H9 (cell line): Measurements from ENCODE around the gene BOLA2B. TPM values are rescaled to one million over a fixed set of nuclear protein-coding genes. Genes with fewer than 3 reads are reported as not detected.
"Not testable (repeated sequence)": the region's sequence is repeated elsewhere in the genome, so short reads cannot be mapped to it uniquely, and the experiment has no call there.

Experiments used
- DNase-seq: peaks from one replicate; pipeline ENCODE4 v3.0.0-alpha.2; 2017
- H2AFZ ChIP-seq: one replicate; pipeline ENCODE4 v1.6.1; 2013; ENCODE audit warnings: mild to moderate bottlenecking, low read length, control low read depth, moderate library complexity
- H2AK5ac ChIP-seq: 2 replicates; pipeline ENCODE4 v1.6.1; 2013; ENCODE audit warnings: low read length, control low read depth, mixed read lengths; ENCODE audit not compliant: insufficient read length
- H2BK120ac ChIP-seq: one replicate; pipeline ENCODE4 v1.6.1; 2013; ENCODE audit warnings: low read depth, mild to moderate bottlenecking, low read length, control low read depth, inconsistent platforms; ENCODE audit not compliant: poor library complexity, severe bottlenecking
- H2BK12ac ChIP-seq: 2 replicates; pipeline ENCODE4 v1.6.1; 2013; ENCODE audit warnings: low read length, control low read depth, mixed read lengths, low read depth; ENCODE audit not compliant: insufficient read length
- H2BK15ac ChIP-seq: 2 replicates; pipeline ENCODE4 v1.6.1; 2013; ENCODE audit warnings: low read depth, low read length, control low read depth
- H2BK20ac ChIP-seq: one replicate; pipeline ENCODE4 v1.6.1; 2013; ENCODE audit warnings: low read depth, mild to moderate bottlenecking, low read length, control low read depth, inconsistent platforms; ENCODE audit not compliant: poor library complexity, severe bottlenecking
- H2BK5ac ChIP-seq: 2 replicates; pipeline ENCODE4 v1.6.1; 2013; ENCODE audit warnings: low read length, control low read depth, mixed read lengths; ENCODE audit not compliant: insufficient read length
- H3K14ac ChIP-seq: 2 replicates; pipeline ENCODE4 v1.6.1; 2013; ENCODE audit warnings: low read length, control low read depth; ENCODE audit not compliant: insufficient read depth
- H3K18ac ChIP-seq: 2 replicates; pipeline ENCODE4 v1.6.1; 2013; ENCODE audit warnings: low read depth, mild to moderate bottlenecking, mixed read lengths, low read length, control low read depth; ENCODE audit not compliant: insufficient read length
- H3K23ac ChIP-seq: 2 replicates; pipeline ENCODE4 v1.6.1; 2013; ENCODE audit warnings: low read length, control low read depth, mixed read lengths, low read depth; ENCODE audit not compliant: insufficient read length
- H3K23me2 ChIP-seq: 2 replicates; pipeline ENCODE4 v1.6.1; 2013; ENCODE audit warnings: low read depth, mild to moderate bottlenecking, mixed read lengths, low read length, control low read depth; ENCODE audit not compliant: insufficient read length, poor library complexity, severe bottlenecking
- H3K27ac ChIP-seq: 2 replicates; pipeline ENCODE4 v1.5.1; 2013; ENCODE audit warnings: low read length, control low read depth, mixed read lengths, low read depth; ENCODE audit not compliant: insufficient read length
- H3K27me3 ChIP-seq: 2 replicates; pipeline ENCODE4 v1.6.1; 2013; ENCODE audit warnings: low read length, control low read depth, inconsistent platforms; ENCODE audit not compliant: insufficient read depth
- H3K4ac ChIP-seq: 2 replicates; pipeline ENCODE4 v1.6.1; 2013; ENCODE audit warnings: low read depth, mild to moderate bottlenecking, control low read depth, inconsistent platforms, low read length, moderate library complexity
- H3K4me1 ChIP-seq: 2 replicates; pipeline ENCODE4 v1.6.1; 2013; ENCODE audit warnings: low read length, control low read depth, inconsistent platforms; ENCODE audit not compliant: insufficient read depth
- H3K4me2 ChIP-seq: 2 replicates; pipeline ENCODE4 v1.6.1; 2013; ENCODE audit warnings: low read length, control low read depth, mixed read lengths; ENCODE audit not compliant: insufficient read length, insufficient read depth
- H3K56ac ChIP-seq: 2 replicates; pipeline ENCODE4 v1.6.1; 2013; ENCODE audit warnings: low read depth, mild to moderate bottlenecking, mixed read lengths, low read length, control low read depth; ENCODE audit not compliant: insufficient read length
- H3K79me1 ChIP-seq: 2 replicates; pipeline ENCODE4 v1.6.1; 2013; ENCODE audit warnings: low read depth, mild to moderate bottlenecking, moderate library complexity, low read length, control low read depth, inconsistent platforms; ENCODE audit not compliant: insufficient read depth, poor library complexity, severe bottlenecking
- H3K79me2 ChIP-seq: 2 replicates; pipeline ENCODE4 v1.6.1; 2013; ENCODE audit warnings: low read length, control low read depth, inconsistent platforms; ENCODE audit not compliant: insufficient read depth
- H3K9ac ChIP-seq: 2 replicates; pipeline ENCODE4 v1.6.1; 2013; ENCODE audit warnings: low read length, control low read depth, mixed read lengths; ENCODE audit not compliant: insufficient read length; ENCODE audit errors: extremely low read depth
- H3K9me3 ChIP-seq: one replicate; pipeline ENCODE4 v1.6.1; 2013; ENCODE audit warnings: low read depth, low read length, inconsistent platforms; ENCODE audit not compliant: control insufficient read depth
- H3T11ph ChIP-seq: one replicate; pipeline ENCODE4 v1.6.1; 2013; ENCODE audit warnings: mild to moderate bottlenecking, low read length, control low read depth, inconsistent platforms
- H4K20me1 ChIP-seq: one replicate; pipeline ENCODE4 v1.6.1; 2013; ENCODE audit not compliant: control insufficient read depth, insufficient read length, insufficient read depth
- H4K5ac ChIP-seq: 2 replicates; pipeline ENCODE4 v1.6.1; 2013; ENCODE audit warnings: low read depth, mild to moderate bottlenecking, mixed read lengths, low read length, control low read depth; ENCODE audit not compliant: insufficient read length
- H4K8ac ChIP-seq: replicated peaks from 2 replicates; pipeline ENCODE4 v1.6.1; 2013; ENCODE audit warnings: low read length, control low read depth, mixed read lengths, low read depth; ENCODE audit not compliant: insufficient read length
- H4K91ac ChIP-seq: 2 replicates; pipeline ENCODE4 v1.6.1; 2013; ENCODE audit warnings: low read depth, mild to moderate bottlenecking, moderate library complexity, mixed read lengths, low read length, control low read depth; ENCODE audit not compliant: insufficient read length
- H3K27ac Mint-ChIP-seq, 3 experiments: 2 replicates in 2 of 3; 3 replicates in 1 of 3; pipeline ENCODE4 v1.8.0; 2020 to 2021; ENCODE audit warnings: mixed read lengths in 3 of 3, mild to moderate bottlenecking in 1 of 3, moderate library complexity in 1 of 3
- H3K27me3 Mint-ChIP-seq: 2 replicates; pipeline ENCODE4 v1.8.0; 2021; ENCODE audit warnings: low read depth, mild to moderate bottlenecking, moderate library complexity, mixed read lengths
- H3K36me3 Mint-ChIP-seq, 3 experiments: 2 replicates in 2 of 3; 3 replicates in 1 of 3; pipeline ENCODE4 v1.8.0; 2020 to 2021; ENCODE audit warnings: low read depth in 3 of 3, mixed read lengths in 3 of 3; ENCODE audit not compliant: insufficient read depth in 1 of 3
- H3K4me1 Mint-ChIP-seq, 2 experiments: 2 replicates each; pipeline ENCODE4 v1.8.0; 2020; ENCODE audit warnings: mixed read lengths in 2 of 2
- H3K4me3 Mint-ChIP-seq, 2 experiments: 2 replicates in 1 of 2; 3 replicates in 1 of 2; pipeline ENCODE4 v1.8.0; 2020 to 2021; ENCODE audit warnings: mild to moderate bottlenecking in 2 of 2, mixed read lengths in 2 of 2, moderate library complexity in 1 of 2
- H3K9me3 Mint-ChIP-seq, 2 experiments: 2 replicates in 1 of 2; 3 replicates in 1 of 2; pipeline ENCODE4 v1.8.0; 2020; ENCODE audit warnings: mild to moderate bottlenecking in 2 of 2, mixed read lengths in 2 of 2, moderate library complexity in 1 of 2
- WGBS: extraction: QIAGEN DNeasy Blood & Tissue Kit; methylation state at CpG from one replicate; pipeline ENCODE4 v1.1.7; 2013; ENCODE audit warnings: missing lambda C conversion rate, low lambda C conversion rate, mixed read lengths; ENCODE audit not compliant: insufficient read length; ENCODE audit errors: extremely low coverage; 5-methylcytosine and 5-hydroxymethylcytosine counted together
- total RNA-seq: library from RNA; stranded (reverse); gene quantifications from 2 replicates; pipeline ENCODE4 v1.2.1, GENCODE V29; 2021

Gene BOLA2B
- total RNA-seq, 1 experiment from 2014 or later, result 218 TPM

- not testable (repeated sequence) for H3K9me3 ChIP-seq, H4K5ac ChIP-seq, H2BK120ac ChIP-seq, H3K14ac ChIP-seq, H2BK20ac ChIP-seq, H3K23me2 ChIP-seq, H4K91ac ChIP-seq, H3K9ac ChIP-seq, H3K4me1 ChIP-seq, H2BK12ac ChIP-seq, H3K23ac ChIP-seq, H3T11ph ChIP-seq, H2AFZ ChIP-seq, H4K20me1 ChIP-seq, H3K4ac ChIP-seq, H3K4me1 Mint-ChIP-seq, H2BK5ac ChIP-seq, H2BK15ac ChIP-seq, H3K27me3 Mint-ChIP-seq, H3K79me2 ChIP-seq, H3K79me1 ChIP-seq, H3K27ac ChIP-seq, H2AK5ac ChIP-seq, DNase-seq, H3K56ac ChIP-seq, H4K8ac ChIP-seq, H3K4me3 Mint-ChIP-seq, H3K18ac ChIP-seq, H3K4me2 ChIP-seq, H3K27me3 ChIP-seq, H3K9me3 Mint-ChIP-seq, H3K27ac Mint-ChIP-seq, H3K36me3 Mint-ChIP-seq
- WGBS, result no CpG with 5 or more reads among the region's 52 CpGs
Observed at GRCh38 chr16:30205541-30206236, 12.2 kb upstream of the BOLA2B start.

- not testable (repeated sequence) for DNase-seq, H3K56ac ChIP-seq, H4K20me1 ChIP-seq, H3K9ac ChIP-seq, H3K27me3 ChIP-seq, H3K9me3 ChIP-seq, H2BK120ac ChIP-seq, H3K27ac Mint-ChIP-seq, H4K91ac ChIP-seq, H3K14ac ChIP-seq, H2BK15ac ChIP-seq, H4K5ac ChIP-seq, H3K23me2 ChIP-seq, H3K4me2 ChIP-seq, H3T11ph ChIP-seq, H2BK20ac ChIP-seq, H3K79me2 ChIP-seq, H3K27ac ChIP-seq, H2BK12ac ChIP-seq, H3K27me3 Mint-ChIP-seq, H2BK5ac ChIP-seq, H3K4me1 Mint-ChIP-seq, H3K18ac ChIP-seq, H2AK5ac ChIP-seq, H3K4ac ChIP-seq, H3K36me3 Mint-ChIP-seq, H3K9me3 Mint-ChIP-seq, H3K4me1 ChIP-seq, H3K4me3 Mint-ChIP-seq, H3K79me1 ChIP-seq, H4K8ac ChIP-seq, H2AFZ ChIP-seq, H3K23ac ChIP-seq
- no CpG with 5 or more reads among the region's 15 CpGs for WGBS
Observed at GRCh38 chr16:30199608-30200343, 6.3 kb upstream of the BOLA2B start.
